K562 (cell line): Measurements from ENCODE around the gene KRT26. TPM values are rescaled to one million over a fixed set of nuclear protein-coding genes. Genes with fewer than 3 reads are reported as not detected.
"Not testable (repeated sequence)": the region's sequence is repeated elsewhere in the genome, so short reads cannot be mapped to it uniquely, and the experiment has no call there.

Experiments
- ATAC-seq: fragments of 200-7000 bp; cut with Tn5 transposase; 3 replicates; pipeline ENCODE4 v1.9.1; 2020; ENCODE audit warnings: moderate library complexity
- BruUV-seq: library from RNA; stranded (reverse); fragments of 400-500 nt; replicated peaks from 2 replicates; lab custom pipeline; 2021; lab: Mats Ljungman, UMichigan
- CTCF ChIA-PET: fragments of 300-600 bp; formaldehyde crosslinking; extraction: SDS; loops from one replicate; lab custom pipeline; 2021; ENCODE audit warnings: low intra/inter-chr PET ratio; lab: Yijun Ruan, JAX
- POLR2A ChIA-PET: fragments of 300-600, 350-650 bp; sonication (Branson Sonifier 250); formaldehyde crosslinking; extraction: SDS; loops from one replicate; lab custom pipeline; 2021; ENCODE audit warnings: antibody characterized with exemption, inconsistent platforms; lab: Yijun Ruan, JAX
- DNase-seq, 4 experiments: peaks; one replicate each; pipeline versions ENCODE4 v3.0.0 to v3.0.0-alpha.2; 2011 to 2018; ENCODE audit warnings: low spot score in 3 of 4, mixed read lengths in 3 of 4; ENCODE audit errors: extremely low read depth in 1 of 4
- FAIRE-seq: peaks from 2 replicates; lab custom pipeline; 2011; peaks lifted over from hg19 to GRCh38; lab: Jason Lieb, UNC
- H2AFZ ChIP-seq: 2 replicates; pipeline ENCODE4 v1.6.0; 2011; ENCODE audit warnings: low read depth, low read length, control low read depth, inconsistent platforms
- H3K27ac ChIP-seq: fragments of 200-600 bp; 3 replicates; pipeline ENCODE4 v1.8.0; 2011; ENCODE audit warnings: low read depth, mild to moderate bottlenecking, control low read depth, inconsistent platforms, low read length, moderate library complexity, mixed read lengths; ENCODE audit errors: extremely low read depth
- H3K27me3 ChIP-seq, 2 experiments: fragments of 300-600 bp in 1 of 2; 2 replicates in 1 of 2; 3 replicates in 1 of 2; pipeline versions ENCODE4 v1.6.0 to v1.8.0; 2011; ENCODE audit warnings: inconsistent platforms in 2 of 2, low read length in 2 of 2, mild to moderate bottlenecking in 1 of 2, mixed read lengths in 1 of 2, moderate library complexity in 1 of 2; ENCODE audit not compliant: control insufficient read depth in 2 of 2, insufficient read depth in 2 of 2
- H3K36me3 ChIP-seq: fragments of 300-600 bp; 3 replicates; pipeline ENCODE4 v1.8.0; 2011; ENCODE audit warnings: mild to moderate bottlenecking, low read length, inconsistent platforms; ENCODE audit not compliant: control insufficient read depth, insufficient read depth
- H3K4me1 ChIP-seq, 2 experiments: fragments of 200-600 bp in 1 of 2; replicated peaks in 1 of 2; 2 replicates in 1 of 2; 3 replicates in 1 of 2; pipeline versions ENCODE4 v1.5.1 to v1.8.0; 2011; ENCODE audit warnings: inconsistent platforms in 2 of 2, low read length in 2 of 2, mild to moderate bottlenecking in 1 of 2, mixed read lengths in 1 of 2, moderate library complexity in 1 of 2; ENCODE audit not compliant: control insufficient read depth in 2 of 2, insufficient read depth in 2 of 2
- H3K4me2 ChIP-seq: 2 replicates; pipeline ENCODE4 v1.6.1; 2011; ENCODE audit warnings: low read length, control low read depth, inconsistent platforms, mixed read lengths; ENCODE audit not compliant: insufficient read depth
- H3K4me3 ChIP-seq: fragments of 200-600 bp; sonication (generic), shearing (Covaris generic); 2 replicates; pipeline ENCODE4 v1.5.1; 2016; ENCODE audit warnings: control low read depth, inconsistent platforms
- H3K79me2 ChIP-seq: fragments of 200-600 bp; 3 replicates; pipeline ENCODE4 v1.8.0; 2011; ENCODE audit warnings: low read length, inconsistent platforms; ENCODE audit not compliant: control insufficient read depth, insufficient read depth
- H3K9ac ChIP-seq, 2 experiments: 2 replicates each; pipeline versions ENCODE4 v1.6.0 to v1.6.1; 2011; ENCODE audit warnings: low read depth in 2 of 2, low read length in 2 of 2, control low read depth in 1 of 2, inconsistent platforms in 1 of 2, mild to moderate bottlenecking in 1 of 2, mixed read lengths in 1 of 2; ENCODE audit not compliant: insufficient read depth in 1 of 2
- H3K9me1 ChIP-seq: one replicate; pipeline ENCODE4 v1.6.0; 2011; ENCODE audit warnings: inconsistent platforms, mild to moderate bottlenecking, low read length, moderate library complexity; ENCODE audit not compliant: control insufficient read depth, insufficient read depth
- H3K9me3 ChIP-seq: replicated peaks from 2 replicates; pipeline ENCODE4 v1.5.1; 2011; ENCODE audit warnings: low read depth, low read length, inconsistent platforms; ENCODE audit not compliant: control insufficient read depth, insufficient read depth
- H4K20me1 ChIP-seq: replicated peaks from 2 replicates; pipeline ENCODE4 v1.6.1; 2011; ENCODE audit warnings: low read length, inconsistent platforms, mixed read lengths; ENCODE audit not compliant: control insufficient read depth, insufficient read depth
- ATF1 ChIP-seq, 2 experiments: fragments of 450-650 bp in 1 of 2; IDR thresholded peaks; 2 replicates each; pipeline ENCODE4 v1.6.1; 2016; ENCODE audit warnings: missing compliant biosample characterization in 1 of 2, missing genetic modification characterization in 1 of 2
- BCOR ChIP-seq: fragments of 450-650 bp; IDR thresholded peaks from 2 replicates; pipeline ENCODE4 v1.6.1; 2016
- CEBPG ChIP-seq, 3 experiments: fragments of 200-800 bp in 1 of 3; sonication (Bioruptor generic) in 1 of 3; sonication (generic) in 1 of 3; formaldehyde crosslinking in 1 of 3; IDR thresholded peaks in 2 of 3; conservative IDR thresholded peaks in 1 of 3; 2 replicates each; pipeline versions ENCODE4 v1.6.1 to v1.8.0; 2016 to 2022; ENCODE audit warnings: missing compliant biosample characterization in 2 of 3, missing genetic modification characterization in 2 of 3, mild to moderate bottlenecking in 1 of 3, missing genetic modification reagents in 1 of 3
- CTBP1 ChIP-seq: fragments of 450-650 bp; IDR thresholded peaks from 2 replicates; pipeline ENCODE4 v1.6.1; 2016; ENCODE audit warnings: borderline replicate concordance
- HMBOX1 ChIP-seq: sonication (generic); IDR thresholded peaks from 2 replicates; pipeline ENCODE4 v1.6.1; 2016
- KDM1A ChIP-seq, 2 experiments: fragments of 450-650 bp; IDR thresholded peaks; 2 replicates each; pipeline ENCODE4 v1.6.1; 2016; ENCODE audit warnings: mild to moderate bottlenecking in 2 of 2
- L3MBTL2 ChIP-seq: fragments of 450-650 bp; IDR thresholded peaks from 2 replicates; pipeline ENCODE4 v1.6.1; 2016; ENCODE audit warnings: mild to moderate bottlenecking, moderate library complexity
- OTX1 ChIP-seq: fragments of 450-650 bp; formaldehyde crosslinking; IDR thresholded peaks from 2 replicates; pipeline ENCODE4 v1.4.0; 2022; ENCODE audit warnings: mild to moderate bottlenecking
- RBM25 ChIP-seq: fragments of 200-400 bp; formaldehyde crosslinking; IDR thresholded peaks from 2 replicates; pipeline ENCODE4 v1.6.1; 2018; ENCODE audit warnings: low read length, low read depth, moderate library complexity; ENCODE audit not compliant: severe bottlenecking
- SRSF9 ChIP-seq: fragments of 200-400 bp; formaldehyde crosslinking; IDR thresholded peaks from 2 replicates; pipeline ENCODE4 v1.6.1; 2017; ENCODE audit warnings: low read depth, low read length, borderline replicate concordance
- ZNF146 ChIP-seq: IDR thresholded peaks from one replicate; pipeline ENCODE4 v1.6.1; 2018; ENCODE audit warnings: missing compliant biosample characterization; ENCODE audit not compliant: unreplicated experiment
- ZNF24 ChIP-seq: fragments of 450-650 bp; IDR thresholded peaks from 2 replicates; pipeline ENCODE4 v1.6.1; 2016
- ZNF584 ChIP-seq: fragments of 200-800 bp; sonication (Bioruptor generic); IDR thresholded peaks from 2 replicates; pipeline ENCODE4 v1.6.1; 2016; ENCODE audit warnings: low read depth, mild to moderate bottlenecking, missing genetic modification characterization, missing compliant biosample characterization
- WGBS: fragments of 100-300 bp; shearing (Covaris generic); methylation state at CpG from one replicate; pipeline ENCODE4 v1.1.6; 2016; ENCODE audit warnings: low coverage, mixed read lengths; ENCODE audit not compliant: insufficient coverage; ENCODE audit errors: missing lambda C conversion rate; 5-methylcytosine and 5-hydroxymethylcytosine counted together
- in situ Hi-C: fragments of 300-500 bp; cut with MboI; formaldehyde crosslinking; loops from 4 replicates; pipeline ENCODE4 v1.15.0; 2018; ENCODE audit warnings: inconsistent platforms, mixed read lengths
- intact Hi-C: fragments of 100-400 bp; cut with micrococcal nuclease; formaldehyde crosslinking; loops from 2 replicates; pipeline ENCODE4 v1.14.2; 2022
- polyA plus RNA-seq, 8 experiments: library from polyadenylated mRNA; depleted of rRNA in 4 of 8; stranded (reverse) in 5 of 8; unstranded in 3 of 8; fragments of >200 nt; fragmentation: Nextera tagmentation in 2 of 8; fragmentation: Illumina TruSeq in 1 of 8; extraction: Ambion mirVana in 2 of 8; extraction: Trizol in 1 of 8; gene quantifications; 2 replicates each; pipeline versions ENCODE4 v1.2.1 to v1.2.3, GENCODE V29; 2011 to 2014; ENCODE audit warnings: inconsistent platforms in 1 of 8, missing spikeins in 1 of 8
- total RNA-seq, 7 experiments: library from RNA; depleted of rRNA in 6 of 7; stranded (reverse); fragments of >200 nt in 6 of 7; fragmentation: Illumina TruSeq in 2 of 7; extraction: Trizol in 2 of 7; gene quantifications; 2 replicates each; pipeline versions ENCODE4 v1.2.1 to v1.2.3, GENCODE V29; 2011 to 2021; ENCODE audit warnings: low replicate concordance in 1 of 7
- TF ChIP-seq, protein P1 (sequence below): fragments of 250-450 bp; sonication (Bioruptor Pico); IDR thresholded peaks from 2 replicates; pipeline ENCODE4 v1.5.1; 2021; ENCODE audit warnings: mild to moderate bottlenecking

Gene KRT26
- total and polyA plus RNA-seq, 9 of the 15 experiments (the other 6 are each of a cell fraction or from before 2014, with no cell fraction given), result not detected

GRCh38 chr17:40748666-40749065 lies 23.3 kb downstream of the KRT26 start:
- not testable (repeated sequence) for H3K4me3 ChIP-seq

DNA sequence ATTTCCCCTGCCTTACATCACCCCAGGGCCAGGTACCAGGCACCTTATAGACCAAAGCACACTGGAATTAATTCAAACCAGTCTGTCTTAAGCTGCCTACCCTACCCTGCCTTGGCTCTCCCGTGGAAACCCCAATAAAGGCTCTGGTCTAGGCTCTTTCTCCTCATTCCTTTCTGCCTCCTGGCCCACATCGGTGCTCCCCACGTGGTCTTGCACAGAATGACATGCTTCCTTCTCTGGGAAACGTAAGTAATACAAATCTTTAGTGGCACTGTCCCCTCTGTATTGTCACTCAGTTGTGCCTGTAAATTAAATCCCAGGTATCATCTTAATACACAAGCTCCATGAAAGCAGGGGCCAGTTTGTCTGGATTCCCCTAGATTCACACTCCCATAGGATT lies 33.4 kb downstream of the KRT26 start:
- Histone ChIP-seq H3K27me3 (peaks cover 0 to 19% of the 10 kb centered on the region in 2 experiments; a peak in 2 of 5 replicates), H3K27ac (no peak overlapping the region), H3K4me3 (no peak overlapping the region), H3K9ac (no peak overlapping the region), H3K4me2 (no peak overlapping the region; the same call in 1 of the 2 replicates), H3K9me3 (no peaks in the 10 kb centered on the region; the same call in 1 of the 2 replicates), H3K9me1 (no peaks in the 10 kb centered on the region), H3K4me1 (no peaks in the 10 kb centered on the region), H3K36me3 (no peaks in the 10 kb centered on the region), H3K79me2 (no peaks in the 10 kb centered on the region), H2AFZ (no peak overlapping the region), H4K20me1 (no peaks in the 10 kb centered on the region)
- intact Hi-C loops, result no loop called here
- 0% methylated on average over 4 of the region's 4 CpGs for WGBS
- in situ Hi-C loops, result no loop called here
- DNase-seq (no peak), ATAC-seq (no peak; the same call in none of the 3 replicates), FAIRE-seq (no peak)
- CTCF ChIA-PET, result interaction anchor here (0.6 kb wide), 1 partner anchor 190 kb away, joined by 4 read pairs; no protein-coding TSS in a partner anchor
- BruUV-seq, result no TSS peak
- POLR2A ChIA-PET, result interaction anchor here (0.7 kb wide), 1 partner anchor 23 kb away, joined by 3 read pairs; no protein-coding TSS in a partner anchor
- TF ChIP-seq ATF1 (CRISPR knock-in tag; IDR thresholded peaks at IDR 0.05) (no peak), ATF1 (tag; IDR thresholded peaks at IDR 0.05) (no peak), ZNF584 (CRISPR knock-in tag) (peak; percentile 60; the same call in 1 of the 2 replicates), KDM1A (IDR thresholded peaks at IDR 0.05) (no peak), ZNF24 (no peak), CTBP1 (peak; percentile 16; the same call in 1 of the 2 replicates), SRSF9 (no peak), L3MBTL2 (peak; percentile 74), HMBOX1 (0 out of 2 replicates have a peak, but pooled peaks have one; percentile 8), OTX1 (CRISPR knock-in tag) (no peak), CEBPG (CRISPR knock-in tag; IDR thresholded peaks at IDR 0.05) (no peak), CEBPG (tag; conservative IDR thresholded peaks at IDR 0.05 in 1 of 2, IDR thresholded peaks at IDR 0.05 in 1 of 2) (peak in 1 of 2 experiments; percentile 36; a peak in 1 of 4 replicates)
- TF ChIP-seq, protein P1, sequence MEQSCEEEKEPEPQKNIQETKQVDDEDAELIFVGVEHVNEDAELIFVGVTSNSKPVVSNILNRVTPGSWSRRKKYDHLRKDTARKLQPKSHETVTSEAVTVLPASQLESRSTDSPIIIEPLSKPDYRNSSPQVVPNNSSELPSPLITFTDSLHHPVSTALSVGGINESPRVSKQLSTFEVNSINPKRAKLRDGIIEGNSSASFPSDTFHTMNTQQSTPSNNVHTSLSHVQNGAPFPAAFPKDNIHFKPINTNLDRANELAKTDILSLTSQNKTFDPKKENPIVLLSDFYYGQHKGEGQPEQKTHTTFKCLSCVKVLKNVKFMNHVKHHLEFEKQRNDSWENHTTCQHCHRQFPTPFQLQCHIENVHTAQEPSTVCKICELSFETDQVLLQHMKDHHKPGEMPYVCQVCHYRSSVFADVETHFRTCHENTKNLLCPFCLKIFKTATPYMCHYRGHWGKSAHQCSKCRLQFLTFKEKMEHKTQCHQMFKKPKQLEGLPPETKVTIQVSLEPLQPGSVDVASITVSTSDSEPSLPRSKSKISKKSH (CRISPR knock-in tag), result no peak

More at GRCh38 chr17:40748666-40749065, 23.3 kb downstream of the KRT26 start:
- ATAC-seq, H3K9me3 ChIP-seq, H2AFZ ChIP-seq, POLR2A ChIA-PET, H3K4me2 ChIP-seq, intact Hi-C loops, H3K9ac ChIP-seq, H3K27ac ChIP-seq, DNase-seq, FAIRE-seq, BruUV-seq, CTCF ChIA-PET, H3K9me1 ChIP-seq, H3K4me1 ChIP-seq, H3K79me2 ChIP-seq, in situ Hi-C loops, H3K36me3 ChIP-seq, H4K20me1 ChIP-seq: not testable (repeated sequence)
- peaks cover 14 to 21% of the 10 kb centered on the region in 2 experiments; a peak in 4 of 5 replicates for H3K27me3 ChIP-seq
- 0% methylated on average over 1 of the region's 1 CpG for WGBS
- TF ChIP-seq RBM25 (peak; percentile 42), BCOR (0 out of 2 replicates have a peak, but pooled peaks have one; percentile 30), ZNF146 (peak; percentile 98)
